CD4-positive, alpha-beta memory T cell (primary cell): ENCODE results near the gene ARID1B. TPM values are rescaled to one million over a fixed set of nuclear protein-coding genes. Genes with fewer than 3 reads are reported as not detected.
A peak's percentile ranks its signal among the peaks of the same experiment; 100 is the strongest.

Experiments
- CTCF ChIA-PET: fragments of 350-600 bp; sonication (Branson Sonifier 250); formaldehyde crosslinking; loops from one replicate; lab custom pipeline; 2021; ENCODE audit warnings: inconsistent platforms; ENCODE audit not compliant: partially characterized antibody; lab: Charles Lee
- POLR2A ChIA-PET: fragments of 350-600 bp; sonication (Branson Sonifier 250); formaldehyde crosslinking; loops from one replicate; lab custom pipeline; 2021; ENCODE audit not compliant: partially characterized antibody; lab: Charles Lee
- DNase-seq, 5 donors: peaks; one replicate each; pipeline versions ENCODE4 v3.0.0 to v3.0.0-alpha.2; 2020 to 2022; ENCODE audit warnings: mixed read lengths in 1 of 5
- H3K27ac ChIP-seq: one replicate; pipeline ENCODE4 v1.7.0; 2013; ENCODE audit warnings: low read depth, low read length
- H3K27me3 ChIP-seq: 2 replicates; pipeline ENCODE4 v1.7.0; 2013; ENCODE audit warnings: mild to moderate bottlenecking, low read length, moderate library complexity; ENCODE audit not compliant: insufficient read depth
- H3K36me3 ChIP-seq: 2 replicates; pipeline ENCODE4 v1.7.0; 2013; ENCODE audit warnings: mild to moderate bottlenecking, low read length, moderate library complexity; ENCODE audit not compliant: insufficient read depth
- H3K4me1 ChIP-seq: 2 replicates; pipeline ENCODE4 v1.7.0; 2013; ENCODE audit warnings: mild to moderate bottlenecking, low read length, moderate library complexity; ENCODE audit not compliant: insufficient read depth
- H3K4me3 ChIP-seq, 2 donors: one replicate each; pipeline ENCODE4 v1.7.0; 2013; ENCODE audit warnings: low read length in 2 of 2, mild to moderate bottlenecking in 1 of 2
- H3K9me3 ChIP-seq, 2 donors: one replicate each; pipeline ENCODE4 v1.7.0; 2013; ENCODE audit warnings: low read length in 2 of 2, control low read depth in 1 of 2; ENCODE audit not compliant: control insufficient read depth in 1 of 2
- H3K27ac Mint-ChIP-seq, 7 donors: one replicate each; pipeline ENCODE4 v1.8.0; 2020 to 2021; ENCODE audit warnings: mixed read lengths in 7 of 7, mild to moderate bottlenecking in 6 of 7, inconsistent platforms in 3 of 7, moderate library complexity in 3 of 7
- H3K27me3 Mint-ChIP-seq, 2 donors: one replicate each; pipeline ENCODE4 v1.8.0; 2020 to 2021; ENCODE audit warnings: mixed read lengths in 2 of 2
- H3K36me3 Mint-ChIP-seq, 2 donors: one replicate each; pipeline ENCODE4 v1.8.0; 2020 to 2021; ENCODE audit warnings: mixed read lengths in 2 of 2, inconsistent platforms in 1 of 2, mild to moderate bottlenecking in 1 of 2
- H3K4me1 Mint-ChIP-seq, 4 donors: one replicate each; pipeline ENCODE4 v1.8.0; 2020 to 2021; ENCODE audit warnings: mixed read lengths in 4 of 4, mild to moderate bottlenecking in 1 of 4
- H3K4me3 Mint-ChIP-seq, 8 donors: one replicate each; pipeline ENCODE4 v1.8.0; 2020 to 2021; ENCODE audit warnings: mixed read lengths in 8 of 8, mild to moderate bottlenecking in 7 of 8, moderate library complexity in 6 of 8, inconsistent platforms in 3 of 8
- H3K9me3 Mint-ChIP-seq, 8 donors: one replicate each; pipeline ENCODE4 v1.8.0; 2020 to 2021; ENCODE audit warnings: mixed read lengths in 8 of 8, mild to moderate bottlenecking in 5 of 8, inconsistent platforms in 3 of 8, moderate library complexity in 1 of 8
- intact Hi-C: fragments of 100-400 bp; cut with micrococcal nuclease; formaldehyde crosslinking; loops from one replicate; pipeline ENCODE4 v1.15.1; 2023
- polyA plus RNA-seq, 2 donors: library from polyadenylated mRNA; unstranded; fragments of 300-500 nt; fragmentation: Illumina TruSeq; gene quantifications; one replicate each; pipeline ENCODE4 v1.2.3, GENCODE V29; 2021
- total RNA-seq, 2 experiments: library from RNA; stranded (reverse); gene quantifications; one replicate each; pipeline ENCODE4 v1.2.3, GENCODE V29; 2021

ARID1B gene
- total and polyA plus RNA-seq, 4 experiments from 2014 or later: 5.4 to 131 (median 72.4) TPM

DNA sequence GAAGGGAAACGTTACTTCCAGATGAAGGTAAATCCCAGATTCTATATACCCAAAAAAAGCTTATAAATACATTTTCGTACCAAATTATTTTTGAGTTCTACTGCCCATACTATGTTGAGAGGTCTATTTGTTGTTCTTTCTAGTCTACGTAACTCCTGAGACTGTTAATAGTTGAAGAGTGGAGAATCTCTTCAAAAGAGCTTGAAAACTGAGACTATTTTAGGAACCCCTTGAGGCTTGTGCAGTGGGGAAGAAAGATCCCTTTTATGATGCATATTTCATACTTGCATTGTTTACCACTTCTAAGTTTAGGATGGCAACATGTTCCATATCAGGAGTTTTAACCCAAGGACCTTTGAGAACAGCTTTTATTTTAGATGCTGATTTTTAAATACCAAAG lies 301.1 kb downstream of the ARID1B start:
- POLR2A ChIA-PET: interaction anchor here (0.9 kb wide), 1 partner anchor 8 kb away, joined by 3 read pairs; no protein-coding TSS in a partner anchor
- no peaks in the 10 kb centered on the region for H3K36me3 ChIP-seq
- Mint-ChIP-seq H3K36me3 (peaks cover 7 to 13% of the 10 kb centered on the region in 2 donors), H3K27ac (peak overlapping the region in 1 of 7 donors; percentile 26), H3K9me3 (peaks cover 0 to 2% (median 0%) of the 10 kb centered on the region in 8 donors), H3K4me3 (no peak overlapping the region), H3K27me3 (no peaks in the 10 kb centered on the region), H3K4me1 (peaks cover 32 to 55% (median 44%) of the 10 kb centered on the region in 4 donors)
- peaks cover 19% of the 10 kb centered on the region for H3K4me1 ChIP-seq
- no peak overlapping the region for H3K4me3 ChIP-seq
- no peaks in the 10 kb centered on the region for H3K9me3 ChIP-seq
- H3K27ac ChIP-seq: no peak overlapping the region
- CTCF ChIA-PET: interaction anchor here (1.5 kb wide), 1 partner anchor 24 kb away, joined by 3 read pairs; no protein-coding TSS in a partner anchor
- DNase-seq: no peak
- H3K27me3 ChIP-seq: no peaks in the 10 kb centered on the region
- intact Hi-C loops: no loop called here

DNA sequence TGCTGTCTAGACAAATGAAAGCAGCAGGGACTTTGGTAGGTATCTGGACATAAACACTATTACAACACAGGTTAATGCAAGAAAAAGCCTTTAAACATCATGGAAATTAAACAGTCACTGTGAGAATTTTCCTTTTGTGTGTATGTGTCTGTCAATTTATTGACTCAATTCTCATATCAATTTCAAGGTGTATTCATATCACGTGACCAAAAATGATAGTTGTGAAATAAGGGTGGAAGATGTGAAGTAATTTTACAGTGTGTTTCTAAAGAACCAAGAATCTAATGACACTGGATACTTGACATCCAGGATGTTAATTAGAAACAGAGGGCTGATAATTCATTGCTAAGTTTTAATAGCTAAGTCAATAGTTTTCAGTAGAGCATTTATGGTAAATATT lies 302.1 kb downstream of the ARID1B start:
- no peak for DNase-seq
- no peaks in the 10 kb centered on the region for H3K36me3 ChIP-seq
- H3K4me3 ChIP-seq: no peak overlapping the region
- CTCF ChIA-PET: interaction anchor here (1.5 kb wide), 1 partner anchor 25 kb away, joined by 3 read pairs; no protein-coding TSS in a partner anchor
- H3K36me3 Mint-ChIP-seq: peaks cover 2 to 7% of the 10 kb centered on the region in 2 donors
- no peaks in the 10 kb centered on the region for H3K27me3 ChIP-seq
- POLR2A ChIA-PET: no interaction called here
- intact Hi-C loops: no loop called here
- no peak overlapping the region for H3K27ac Mint-ChIP-seq
- peaks cover 32 to 52% (median 39%) of the 10 kb centered on the region in 4 donors for H3K4me1 Mint-ChIP-seq
- peaks cover 0 to 2% (median 0%) of the 10 kb centered on the region in 8 donors for H3K9me3 Mint-ChIP-seq
- no peak overlapping the region for H3K27ac ChIP-seq
- H3K9me3 ChIP-seq: no peaks in the 10 kb centered on the region
- H3K4me3 Mint-ChIP-seq: no peak overlapping the region
- H3K4me1 ChIP-seq: peaks cover 19% of the 10 kb centered on the region
- H3K27me3 Mint-ChIP-seq: no peaks in the 10 kb centered on the region

DNA sequence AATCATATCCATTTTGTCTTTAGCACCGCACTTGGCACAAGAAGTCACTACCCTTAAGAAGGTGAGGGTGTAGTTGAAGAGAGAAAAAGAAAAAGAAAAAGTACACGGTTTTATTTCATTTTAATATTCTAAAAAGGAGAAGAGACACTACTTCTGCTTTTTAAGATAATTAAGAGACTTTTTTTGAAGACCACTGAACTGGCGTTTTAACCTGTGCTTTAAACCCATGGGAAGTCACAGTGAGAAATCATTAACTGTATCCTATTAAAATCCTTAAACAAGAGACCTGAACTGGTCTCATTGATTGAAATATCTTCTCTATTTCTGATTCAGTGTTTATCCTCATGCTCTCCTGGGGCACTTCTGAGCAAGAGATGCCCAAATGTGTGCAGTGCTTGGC lies 302.6 kb downstream of the ARID1B start:
- Histone ChIP-seq H3K27ac (no peak overlapping the region), H3K27me3 (no peaks in the 10 kb centered on the region), H3K9me3 (no peaks in the 10 kb centered on the region), H3K4me1 (peaks cover 18% of the 10 kb centered on the region), H3K36me3 (peaks cover under 1% of the 10 kb centered on the region), H3K4me3 (no peak overlapping the region)
- Mint-ChIP-seq H3K27me3 (no peaks in the 10 kb centered on the region), H3K27ac (no peak overlapping the region), H3K9me3 (peaks cover 0 to 2% (median 0%) of the 10 kb centered on the region in 8 donors), H3K4me3 (no peak overlapping the region), H3K4me1 (peaks cover 29 to 48% (median 37%) of the 10 kb centered on the region in 4 donors), H3K36me3 (peaks cover 7 to 12% of the 10 kb centered on the region in 2 donors)
- CTCF ChIA-PET: no interaction called here
- intact Hi-C loops: no loop called here
- no peak for DNase-seq
- POLR2A ChIA-PET: no interaction called here

DNA sequence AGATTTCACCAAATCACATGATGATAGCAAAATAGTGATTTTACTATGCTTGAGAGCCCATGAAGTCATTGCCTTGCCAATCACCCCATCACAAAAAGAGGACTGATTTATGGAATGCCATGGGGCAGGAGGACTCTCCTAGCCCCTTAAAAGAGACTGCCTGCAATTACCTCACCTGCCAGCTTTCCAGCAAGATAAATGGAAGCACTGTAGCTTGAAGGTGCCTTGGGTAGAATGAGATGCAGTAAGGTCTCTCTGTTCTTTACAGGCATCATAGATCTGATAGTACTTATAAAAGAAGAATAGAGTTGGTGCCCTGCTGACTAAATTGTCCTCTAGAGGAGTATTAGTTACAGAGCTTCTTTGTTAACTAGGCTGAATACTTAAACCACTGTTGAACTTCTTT lies 303.8 kb downstream of the ARID1B start:
- POLR2A ChIA-PET: interaction anchor here (1.2 kb wide), 1 partner anchor 27 kb away, joined by 3 read pairs; no protein-coding TSS in a partner anchor
- CTCF ChIA-PET: no interaction called here
- H3K9me3 ChIP-seq: no peaks in the 10 kb centered on the region
- Mint-ChIP-seq H3K27me3 (no peaks in the 10 kb centered on the region), H3K9me3 (peaks cover 0 to 2% (median 0%) of the 10 kb centered on the region in 8 donors), H3K36me3 (peaks cover 12 to 17% of the 10 kb centered on the region in 2 donors), H3K27ac (no peak overlapping the region), H3K4me3 (no peak overlapping the region), H3K4me1 (peaks cover 23 to 38% (median 29%) of the 10 kb centered on the region in 4 donors)
- no peak for DNase-seq
- no peak overlapping the region for H3K27ac ChIP-seq
- H3K27me3 ChIP-seq: no peaks in the 10 kb centered on the region
- H3K4me1 ChIP-seq: peaks cover 7% of the 10 kb centered on the region
- no peak overlapping the region for H3K4me3 ChIP-seq
- intact Hi-C loops: no loop called here
- peaks cover 6% of the 10 kb centered on the region for H3K36me3 ChIP-seq

DNA sequence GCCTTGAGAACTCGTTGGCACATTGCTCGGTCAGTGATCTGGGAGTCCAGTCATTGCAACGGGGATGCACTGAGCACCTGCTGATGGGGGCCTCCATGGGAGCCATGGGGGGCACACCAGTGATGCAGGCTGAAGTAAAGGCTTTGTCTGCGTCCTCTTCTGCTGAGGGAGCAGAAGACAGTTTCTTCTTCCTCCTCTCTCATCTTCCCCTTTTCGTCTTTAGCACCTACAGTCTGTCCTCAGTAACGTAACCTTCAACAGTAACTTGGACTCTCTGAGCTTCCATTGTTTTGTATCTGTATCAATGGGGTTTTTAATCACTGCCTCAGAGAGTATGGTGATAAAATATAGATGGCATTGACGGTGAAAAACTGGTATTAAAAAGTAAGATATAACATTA lies 306.2 kb downstream of the ARID1B start:
- H3K36me3 Mint-ChIP-seq: peaks cover 29 to 30% of the 10 kb centered on the region in 2 donors
- peaks cover 21 to 40% (median 23%) of the 10 kb centered on the region in 4 donors for H3K4me1 Mint-ChIP-seq
- Histone ChIP-seq H3K36me3 (peaks cover 6% of the 10 kb centered on the region), H3K4me1 (no peaks in the 10 kb centered on the region), H3K4me3 (no peak overlapping the region), H3K27ac (no peak overlapping the region), H3K9me3 (no peaks in the 10 kb centered on the region), H3K27me3 (no peaks in the 10 kb centered on the region)
- peaks cover 0 to 2% (median 0%) of the 10 kb centered on the region in 8 donors for H3K9me3 Mint-ChIP-seq
- H3K27ac Mint-ChIP-seq: peak overlapping the region in 1 of 7 donors; percentile 19
- H3K27me3 Mint-ChIP-seq: no peaks in the 10 kb centered on the region
- H3K4me3 Mint-ChIP-seq: no peak overlapping the region
- ChIA-PET POLR2A (interaction anchor here (0.7 kb wide), 1 partner anchor 279 kb away, joined by 3 read pairs; no protein-coding TSS in a partner anchor), CTCF (interaction anchor here (1.2 kb wide), 1 partner anchor 16 kb away, joined by 3 read pairs; no protein-coding TSS in a partner anchor)
- no peak for DNase-seq
- intact Hi-C loops: no loop called here

DNA sequence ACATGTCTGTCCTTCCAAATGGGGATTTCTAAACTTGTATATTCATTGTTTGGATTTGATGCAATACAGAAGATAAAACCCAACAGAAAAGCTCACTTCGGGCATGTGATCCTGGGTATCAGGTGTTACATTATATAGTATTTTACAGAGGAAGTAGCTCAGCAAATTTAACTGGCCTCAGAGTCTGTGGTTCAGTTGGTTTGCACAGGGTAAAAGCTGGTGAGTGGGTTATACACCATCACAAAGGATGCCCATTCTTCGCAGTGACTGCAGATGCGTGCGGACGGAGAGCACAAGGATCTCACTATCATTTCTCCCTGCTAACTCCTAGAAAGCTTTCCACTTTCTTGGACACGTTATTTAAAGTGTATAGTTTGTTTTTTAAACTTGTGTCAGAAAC lies 309.5 kb downstream of the ARID1B start:
- peaks cover 16 to 46% (median 22%) of the 10 kb centered on the region in 4 donors for H3K4me1 Mint-ChIP-seq
- no peaks in the 10 kb centered on the region for H3K27me3 ChIP-seq
- H3K27me3 Mint-ChIP-seq: no peaks in the 10 kb centered on the region
- H3K4me1 ChIP-seq: no peaks in the 10 kb centered on the region
- CTCF ChIA-PET: interaction anchor here (1.2 kb wide), 1 partner anchor 17 kb away, joined by 3 read pairs; no protein-coding TSS in a partner anchor
- no peak for DNase-seq
- no peaks in the 10 kb centered on the region for H3K9me3 ChIP-seq
- peaks cover 43 to 46% of the 10 kb centered on the region in 2 donors for H3K36me3 Mint-ChIP-seq
- no peak overlapping the region for H3K4me3 Mint-ChIP-seq
- intact Hi-C loops: no loop called here
- no peak overlapping the region for H3K4me3 ChIP-seq
- H3K27ac ChIP-seq: no peak overlapping the region
- POLR2A ChIA-PET: interaction anchor here (0.6 to 1.1 kb wide), 2 partner anchors 8 to 32 kb away, joined by 3 read pairs; no protein-coding TSS in a partner anchor
- peak overlapping the region in 2 of 7 donors; percentile 9 to 19 for H3K27ac Mint-ChIP-seq
- H3K36me3 ChIP-seq: peaks cover 6% of the 10 kb centered on the region
- H3K9me3 Mint-ChIP-seq: peaks cover 0 to 2% (median 0%) of the 10 kb centered on the region in 8 donors

DNA sequence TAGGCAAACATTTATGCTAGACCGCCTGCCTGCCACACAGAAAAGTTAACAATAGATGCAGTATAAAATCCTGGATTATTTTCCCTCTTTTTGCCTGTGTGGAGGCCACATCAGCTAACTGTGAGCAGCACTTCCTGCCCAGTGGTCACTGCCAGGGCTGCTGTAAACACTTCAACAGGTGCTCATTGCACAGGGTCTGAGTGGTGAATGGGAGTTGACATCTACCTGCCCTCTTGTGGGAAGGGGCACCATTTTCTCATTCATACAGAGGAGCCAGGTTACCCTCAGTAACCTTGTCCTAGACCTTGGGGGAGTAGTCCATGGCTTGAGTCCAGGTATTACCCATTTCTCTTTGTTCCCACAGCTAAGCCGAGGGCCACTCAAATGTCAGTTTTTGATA lies 310.8 kb downstream of the ARID1B start:
- no peaks in the 10 kb centered on the region for H3K4me1 ChIP-seq
- ChIA-PET POLR2A (interaction anchor here (0.7 kb wide), 1 partner anchor 28 kb away, joined by 4 read pairs; no protein-coding TSS in a partner anchor), CTCF (no interaction called here)
- no peaks in the 10 kb centered on the region for H3K27me3 ChIP-seq
- Mint-ChIP-seq H3K9me3 (no peaks in the 10 kb centered on the region), H3K27ac (peak overlapping the region in 1 of 7 donors; percentile 55), H3K27me3 (no peaks in the 10 kb centered on the region), H3K4me3 (no peak overlapping the region), H3K4me1 (peaks cover 13 to 41% (median 17%) of the 10 kb centered on the region in 4 donors), H3K36me3 (peaks cover 46 to 54% of the 10 kb centered on the region in 2 donors)
- DNase-seq: no peak
- no peak overlapping the region for H3K27ac ChIP-seq
- H3K4me3 ChIP-seq: no peak overlapping the region
- peaks cover 6% of the 10 kb centered on the region for H3K36me3 ChIP-seq
- intact Hi-C loops: no loop called here
- H3K9me3 ChIP-seq: no peaks in the 10 kb centered on the region
